Measurements from ENCODE around the gene CDK5RAP2.
A peak's percentile ranks its signal among the peaks of the same experiment; 100 is the strongest.

Gene CDK5RAP2

GRCh38 chr9:120431268-120431667 is 148.7 kb downstream of the CDK5RAP2 start:
- no peak for DNase-seq

GRCh38 chr9:120424248-120424647 is 155.7 kb downstream of the CDK5RAP2 start:
- DNase-seq, result no peak

- DNase-seq, result no peak
Measured at GRCh38 chr9:120423812-120424211, 156.2 kb downstream of the CDK5RAP2 start.

GRCh38 chr9:120421977-120422376 is 158.0 kb downstream of the CDK5RAP2 start:
- no peak for DNase-seq

- no peak for DNase-seq
Measured at GRCh38 chr9:120418315-120418714, 161.7 kb downstream of the CDK5RAP2 start.

- DNase-seq, result no peak
Measured at GRCh38 chr9:120416781-120417427, 163.1 kb downstream of the CDK5RAP2 start.

GRCh38 chr9:120413121-120414048 is 166.6 kb downstream of the CDK5RAP2 start:
- DNase-seq, result peak; percentile 47

GRCh38 chr9:120412425-120412951 is 167.5 kb downstream of the CDK5RAP2 start:
- no peak for DNase-seq

GRCh38 chr9:120411862-120412424 is 168.0 kb downstream of the CDK5RAP2 start:
- no peak for DNase-seq

GRCh38 chr9:120410925-120411501 is 169.0 kb downstream of the CDK5RAP2 start:
- no peak for DNase-seq

GRCh38 chr9:120408680-120409258 is 171.2 kb downstream of the CDK5RAP2 start:
- DNase-seq, result no peak

GRCh38 chr9:120405860-120406259 is 174.1 kb downstream of the CDK5RAP2 start:
- no peak for DNase-seq

GRCh38 chr9:120405134-120405533 is 174.8 kb downstream of the CDK5RAP2 start:
- DNase-seq, result no peak

GRCh38 chr9:120403543-120403856 is 176.5 kb downstream of the CDK5RAP2 start:
- no peak for DNase-seq

GRCh38 chr9:120402741-120403542 is 177.0 kb downstream of the CDK5RAP2 start:
- no peak for DNase-seq

- DNase-seq, result no peak
Measured at GRCh38 chr9:120399940-120400339, 180.0 kb downstream of the CDK5RAP2 start.

GRCh38 chr9:120398286-120398685 is 181.7 kb downstream of the CDK5RAP2 start:
- no peak for DNase-seq

- DNase-seq, result no peak
Measured at GRCh38 chr9:120397453-120397852, 182.5 kb downstream of the CDK5RAP2 start.

GRCh38 chr9:120396931-120397330 is 183.0 kb downstream of the CDK5RAP2 start:
- DNase-seq, result no peak

GRCh38 chr9:120396418-120396817 is 183.5 kb downstream of the CDK5RAP2 start:
- DNase-seq, result no peak

GRCh38 chr9:120395376-120395775 is 184.6 kb downstream of the CDK5RAP2 start:
- no peak for DNase-seq

- no peak for DNase-seq
Measured at GRCh38 chr9:120394058-120394669, 185.8 kb downstream of the CDK5RAP2 start.
